GM18867 (cell line): ENCODE measurements around the gene TENM4.

Source experiments
- ATAC-seq: cut with Tn5 transposase; IDR thresholded peaks from one replicate; pipeline ENCODE4 v1.9.1; 2021; ENCODE audit warnings: mild to moderate bottlenecking, moderate library complexity; ENCODE audit not compliant: unreplicated experiment

Gene TENM4

DNA sequence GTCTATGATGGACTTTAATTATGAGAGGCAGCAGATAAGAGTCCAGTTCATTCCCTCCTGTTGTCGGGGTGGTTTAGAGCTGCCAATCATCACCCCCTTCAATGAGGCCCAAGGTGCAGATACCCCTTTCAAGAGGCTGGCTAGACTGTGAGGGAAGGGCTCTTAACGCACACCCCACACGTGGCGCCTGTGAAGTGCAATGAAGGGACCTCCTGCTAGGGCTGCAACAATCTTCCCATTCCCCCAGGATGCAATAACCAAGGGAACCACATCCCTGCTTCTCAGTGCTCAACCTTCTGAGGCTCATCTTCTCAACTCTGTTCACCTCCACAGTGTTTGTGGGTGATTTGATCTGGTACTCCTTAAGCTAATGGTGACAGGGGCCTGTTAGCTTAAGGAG is 19.0 kb downstream of the TENM4 start:
- ATAC-seq, result no peak

- ATAC-seq, result no peak
These were observed 21.7 kb downstream of the TENM4 start for GRCh38 chr11:79419120-79419519.

DNA sequence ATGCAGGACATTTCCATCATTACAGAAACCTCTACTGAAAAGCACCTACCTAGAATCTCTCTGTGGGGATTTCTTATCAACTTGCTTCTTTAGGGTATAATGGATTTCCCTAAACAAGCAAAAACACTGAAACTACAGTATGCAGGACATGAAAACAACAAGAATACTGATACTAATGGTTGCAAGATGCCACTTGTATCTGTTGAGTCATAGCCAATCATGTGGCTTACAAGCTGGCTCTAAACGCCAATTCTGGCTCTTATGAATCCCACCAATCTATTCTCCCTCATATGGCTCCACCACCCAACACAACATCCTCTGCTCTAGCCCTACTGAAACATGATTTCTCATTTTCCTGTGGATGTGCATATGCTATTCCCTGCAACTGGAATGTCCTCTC is 22.6 kb downstream of the TENM4 start:
- ATAC-seq, result no peak

DNA sequence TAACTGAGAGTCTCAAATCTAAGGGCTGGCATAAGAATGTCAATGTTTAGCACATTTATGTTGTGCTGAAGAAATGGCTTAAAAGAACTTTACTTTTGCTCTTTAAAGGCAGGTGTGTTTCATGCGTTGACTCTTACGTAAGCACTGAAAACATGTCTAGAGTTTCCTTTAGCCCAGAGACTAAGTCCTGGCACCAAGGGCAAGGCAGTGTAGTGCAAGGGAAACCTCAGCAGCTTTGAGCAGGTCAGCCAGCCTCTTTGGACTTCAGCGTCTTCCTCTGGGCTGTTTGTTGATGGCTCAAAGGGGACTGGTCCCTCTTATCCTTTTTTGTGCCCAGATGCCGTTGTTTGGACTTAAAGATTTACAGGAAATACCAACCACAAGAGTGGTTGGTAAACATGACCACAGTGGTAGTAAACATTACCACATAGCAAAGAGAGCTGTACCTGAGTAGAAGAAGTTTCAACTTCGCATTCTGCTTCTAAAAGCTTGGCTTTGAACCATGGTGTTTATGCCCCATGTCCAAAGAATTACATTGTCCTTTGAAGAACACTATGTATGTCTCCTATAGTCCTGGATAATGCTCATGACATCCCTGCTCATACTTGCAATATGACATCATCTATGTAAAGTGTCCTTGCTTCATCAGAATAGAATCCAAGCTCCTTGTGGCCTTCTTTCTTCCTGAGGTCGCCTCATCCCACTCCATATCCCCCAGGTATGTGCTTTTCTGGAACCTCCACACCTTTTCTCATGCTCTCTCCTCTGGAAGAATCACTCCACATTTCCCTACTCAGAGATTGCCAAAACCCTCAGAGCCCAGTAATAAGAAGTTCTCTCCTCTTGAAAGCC is 23.5 kb downstream of the TENM4 start:
- ATAC-seq, result no peak

- no peak for ATAC-seq
These were observed 24.9 kb downstream of the TENM4 start for GRCh38 chr11:79415912-79416311.

DNA sequence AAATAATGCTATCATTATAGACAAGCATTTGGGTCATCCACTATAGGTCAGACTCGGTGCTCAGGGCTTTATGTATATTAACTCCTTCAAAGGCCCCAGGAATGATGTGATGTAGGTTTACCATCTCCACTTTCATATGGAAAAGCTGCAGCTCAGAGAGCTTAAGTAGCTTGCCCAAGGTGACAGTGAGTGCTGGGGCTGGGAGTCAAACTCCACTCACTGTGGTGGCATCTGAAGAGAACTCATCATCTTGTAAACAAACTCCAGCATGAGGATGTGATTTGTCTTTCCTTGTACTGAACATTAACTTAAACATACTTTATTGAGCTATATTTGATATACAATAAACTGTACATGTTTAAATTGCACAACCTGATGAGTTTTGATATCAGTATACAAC is 25.4 kb downstream of the TENM4 start:
- no peak for ATAC-seq

- no peak for ATAC-seq
These were observed 26.0 kb downstream of the TENM4 start for GRCh38 chr11:79414644-79415317.

- ATAC-seq, result no peak
These were observed 26.8 kb downstream of the TENM4 start for GRCh38 chr11:79414041-79414440.

DNA sequence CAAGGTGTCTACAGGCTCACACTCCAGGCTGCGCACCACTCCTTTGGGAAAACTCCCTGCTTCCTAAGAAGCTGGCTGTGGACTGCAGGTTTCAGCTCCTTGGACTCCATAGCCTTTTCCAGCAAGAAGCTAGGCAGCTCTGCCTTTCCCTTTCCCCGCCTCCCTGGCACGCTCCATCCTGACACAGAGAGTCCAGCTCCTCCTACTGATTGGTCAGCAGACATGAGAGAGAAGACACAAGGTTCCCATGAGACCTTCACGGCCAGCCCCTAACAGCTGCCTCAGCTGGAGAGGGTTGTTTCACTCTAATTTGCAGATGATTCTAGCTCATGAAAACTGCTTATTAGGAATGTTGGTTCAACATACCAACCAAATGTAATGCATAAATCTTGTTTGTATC is 27.6 kb downstream of the TENM4 start:
- ATAC-seq, result no peak

DNA sequence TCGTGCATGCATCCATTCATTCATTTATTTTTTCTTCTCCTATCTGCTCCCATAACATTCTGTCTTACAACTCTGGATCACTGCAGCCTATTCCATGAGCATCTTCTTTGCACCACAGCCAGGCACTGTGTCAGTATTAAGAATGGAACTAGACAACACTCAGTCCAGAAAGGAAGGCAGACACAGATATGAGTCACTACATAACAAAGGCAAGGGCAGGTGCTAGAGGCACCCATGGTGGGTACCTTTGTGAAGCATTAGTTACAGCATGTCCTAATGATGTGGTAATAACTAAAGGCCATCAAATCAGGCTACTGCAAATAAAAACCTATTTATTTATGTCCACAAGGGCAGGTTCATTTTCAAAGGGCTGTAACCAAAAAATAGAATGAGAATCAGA is 28.1 kb downstream of the TENM4 start:
- no peak for ATAC-seq

- ATAC-seq, result no peak
These were observed 31.5 kb downstream of the TENM4 start for GRCh38 chr11:79409330-79409729.

DNA sequence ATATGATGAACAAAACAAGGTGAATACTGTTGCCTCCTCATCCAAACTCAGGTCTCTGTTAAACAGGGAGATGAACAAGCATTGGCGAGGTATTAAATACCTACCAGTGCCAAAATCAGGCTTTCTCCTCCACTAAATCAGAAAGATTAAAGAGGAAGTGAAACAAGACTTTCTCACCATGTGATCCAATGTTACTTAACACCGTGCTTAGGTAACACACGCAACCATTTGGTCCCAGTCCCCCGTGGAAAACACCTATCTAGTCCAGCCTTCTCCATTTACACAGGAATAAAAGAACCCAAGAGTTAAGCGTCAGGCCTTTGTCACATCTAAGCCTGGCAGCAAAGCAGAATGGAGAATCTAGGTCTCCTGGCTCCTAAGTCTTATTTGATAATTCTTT is 34.5 kb downstream of the TENM4 start:
- peak; percentile 96 for ATAC-seq

DNA sequence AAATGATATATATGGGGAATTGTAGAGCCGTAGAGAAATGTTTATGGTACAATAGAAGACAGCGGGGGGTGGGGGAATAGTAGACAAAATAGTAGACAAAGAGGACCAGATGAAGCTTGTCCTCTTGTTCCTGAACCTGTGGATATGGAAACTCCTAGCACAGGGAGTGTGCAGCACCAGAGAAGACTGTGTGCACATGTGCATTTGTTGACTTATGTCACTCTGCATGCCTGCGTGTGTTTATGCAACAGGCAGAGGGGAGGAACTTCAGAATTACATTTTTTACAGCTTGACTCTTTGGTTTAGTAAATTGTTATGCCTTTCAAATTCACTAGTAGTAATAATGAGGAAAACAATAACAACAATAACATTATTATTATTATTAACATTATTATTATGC is 36.0 kb downstream of the TENM4 start:
- ATAC-seq, result no peak

DNA sequence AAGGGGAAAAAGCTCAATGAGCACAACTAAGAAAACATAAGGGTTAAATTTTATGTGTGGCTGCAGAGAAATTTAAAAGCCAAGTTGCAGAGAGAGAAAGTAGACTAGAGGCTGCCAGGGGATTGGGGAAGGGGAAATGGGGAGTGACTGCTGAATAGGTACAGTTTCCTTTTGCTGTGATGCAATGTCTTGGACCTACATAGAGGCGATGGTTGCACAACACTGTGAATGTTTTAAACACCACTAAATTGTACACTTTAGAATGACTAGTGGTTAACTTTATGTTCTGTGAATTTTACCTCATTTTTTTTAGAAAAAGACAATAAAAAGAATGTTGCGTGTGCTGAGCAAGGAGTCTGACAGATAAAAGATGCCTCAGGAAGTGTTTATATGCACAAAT is 36.5 kb downstream of the TENM4 start:
- no peak for ATAC-seq

GRCh38 chr11:79403839-79404238 is 37.0 kb downstream of the TENM4 start:
- ATAC-seq, result no peak

- ATAC-seq, result no peak
These were observed 37.9 kb downstream of the TENM4 start for GRCh38 chr11:79402912-79403311.

- ATAC-seq, result peak; percentile 90
These were observed 40.0 kb downstream of the TENM4 start for GRCh38 chr11:79400717-79401330.

- no peak for ATAC-seq
These were observed 40.6 kb downstream of the TENM4 start for GRCh38 chr11:79400206-79400605.

DNA sequence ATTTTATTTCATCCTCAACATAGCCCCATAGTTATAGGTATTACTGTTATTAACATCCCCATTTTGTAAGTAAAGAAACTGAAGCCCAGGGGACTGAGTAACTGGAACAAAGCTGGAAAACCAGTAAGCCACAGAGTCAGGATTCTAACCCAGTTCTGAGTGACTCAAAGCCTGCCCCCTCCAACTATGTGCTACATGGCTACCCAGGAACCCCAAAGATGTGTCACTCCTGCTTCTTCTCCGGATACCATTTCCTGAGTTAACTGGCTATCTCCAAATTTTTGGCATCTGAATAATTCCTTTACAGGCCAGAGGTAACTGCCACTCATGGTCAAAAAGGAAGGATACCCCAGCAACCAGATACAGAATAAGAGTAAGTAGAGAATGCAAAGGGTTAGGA is 43.6 kb downstream of the TENM4 start:
- ATAC-seq, result no peak

GRCh38 chr11:79396674-79397073 is 44.2 kb downstream of the TENM4 start:
- no peak for ATAC-seq

- no peak for ATAC-seq
These were observed 44.8 kb downstream of the TENM4 start for GRCh38 chr11:79396001-79396400.
